ENCODE measurements around the gene SLC34A1.

DNA sequence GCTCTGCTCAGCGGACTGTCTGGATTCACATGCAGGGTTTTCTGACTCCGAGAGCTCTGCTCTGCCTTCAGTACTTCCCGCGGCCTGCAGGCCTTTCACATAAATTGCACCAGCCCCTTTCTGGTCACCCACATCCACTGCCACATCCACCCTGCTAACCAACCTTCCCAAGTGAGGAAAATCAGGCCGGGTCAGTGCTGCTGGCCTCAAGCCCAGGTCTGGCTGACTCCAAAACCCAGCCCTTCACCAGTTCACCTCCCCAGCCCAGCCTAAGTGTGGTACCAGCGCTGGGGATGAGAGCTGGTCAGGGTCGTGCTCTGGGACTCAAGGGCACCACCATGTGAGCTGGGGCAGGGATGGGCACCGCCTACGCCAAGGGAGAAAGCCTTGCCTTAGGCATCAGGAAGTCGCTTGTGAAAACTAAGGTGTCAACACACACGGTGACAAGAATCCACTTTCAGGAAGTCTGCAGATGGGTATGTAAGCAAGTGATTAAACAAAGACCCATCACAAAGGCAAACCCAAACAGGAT, 45.1 kb upstream of the SLC34A1 start:
- TF ChIP-seq, protein P1, sequence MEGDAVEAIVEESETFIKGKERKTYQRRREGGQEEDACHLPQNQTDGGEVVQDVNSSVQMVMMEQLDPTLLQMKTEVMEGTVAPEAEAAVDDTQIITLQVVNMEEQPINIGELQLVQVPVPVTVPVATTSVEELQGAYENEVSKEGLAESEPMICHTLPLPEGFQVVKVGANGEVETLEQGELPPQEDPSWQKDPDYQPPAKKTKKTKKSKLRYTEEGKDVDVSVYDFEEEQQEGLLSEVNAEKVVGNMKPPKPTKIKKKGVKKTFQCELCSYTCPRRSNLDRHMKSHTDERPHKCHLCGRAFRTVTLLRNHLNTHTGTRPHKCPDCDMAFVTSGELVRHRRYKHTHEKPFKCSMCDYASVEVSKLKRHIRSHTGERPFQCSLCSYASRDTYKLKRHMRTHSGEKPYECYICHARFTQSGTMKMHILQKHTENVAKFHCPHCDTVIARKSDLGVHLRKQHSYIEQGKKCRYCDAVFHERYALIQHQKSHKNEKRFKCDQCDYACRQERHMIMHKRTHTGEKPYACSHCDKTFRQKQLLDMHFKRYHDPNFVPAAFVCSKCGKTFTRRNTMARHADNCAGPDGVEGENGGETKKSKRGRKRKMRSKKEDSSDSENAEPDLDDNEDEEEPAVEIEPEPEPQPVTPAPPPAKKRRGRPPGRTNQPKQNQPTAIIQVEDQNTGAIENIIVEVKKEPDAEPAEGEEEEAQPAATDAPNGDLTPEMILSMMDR (IDR thresholded peaks at IDR 0.05; ENCODE audit: insufficient read depth, low read length, poor library complexity, severe bottlenecking) = no peak
- no peak for TF ChIP-seq EZH2phosphoT487 (conservative IDR thresholded peaks at IDR 0.05; ENCODE audit: low read length)

Measured in SU-DHL-6 (cell line).